ENCODE data around the gene DENND1A.

The DENND1A gene

DNA sequence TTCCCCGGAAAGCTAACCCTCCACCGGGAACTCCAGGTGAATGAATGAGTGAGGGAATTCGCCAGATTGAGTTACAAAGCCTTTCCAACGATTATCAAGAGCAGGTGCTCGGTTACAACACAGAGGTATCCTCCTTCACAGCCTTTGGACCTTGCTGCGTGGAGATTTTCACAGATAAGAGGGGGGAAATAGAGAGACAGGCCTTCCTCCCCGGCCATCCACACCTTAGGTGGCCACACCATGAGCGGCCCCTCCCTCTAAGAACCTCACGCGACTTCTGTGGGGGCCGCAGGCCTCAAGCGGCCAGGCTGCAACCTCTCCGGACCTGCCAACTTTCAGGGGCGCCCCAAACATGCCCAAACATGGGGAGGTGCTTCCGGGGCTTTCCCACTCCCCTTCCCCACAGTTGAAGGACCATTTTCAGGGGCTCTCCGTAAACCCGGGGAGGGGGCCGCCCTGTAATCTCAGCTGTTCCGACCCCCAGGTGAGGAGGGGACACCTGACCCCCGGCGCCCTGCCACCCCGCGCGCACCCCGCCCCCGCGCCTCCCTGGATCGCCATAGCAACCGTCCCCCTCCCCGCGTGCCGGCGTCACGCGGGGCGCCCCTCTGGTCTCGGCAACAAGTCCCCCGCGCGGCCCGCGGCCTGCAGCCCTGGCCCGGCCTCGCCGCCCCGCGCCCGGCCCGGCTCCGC, 603 bp downstream of the DENND1A start:
- no peaks in the 10 kb centered on the region for H3K27me3 ChIP-seq (ENCODE audit: control insufficient read depth, insufficient read depth, low read length)
- peaks cover 43% of the 10 kb centered on the region for H3K4me1 ChIP-seq (ENCODE audit: control insufficient read depth, insufficient read depth, low read length)
- peak overlapping the region; percentile 72 for H3K27ac ChIP-seq (ENCODE audit: low read depth, low read length)
- H3K9me3 ChIP-seq (ENCODE audit: control insufficient read depth, insufficient read depth, low read length): no peaks in the 10 kb centered on the region
- H3K9ac ChIP-seq (ENCODE audit: low read depth, low read length): 0 out of 2 replicates have a peak overlapping the region, but pooled peaks have one; percentile 16
- H3K36me3 ChIP-seq (ENCODE audit: control insufficient read depth, insufficient read depth, low read length): no peaks in the 10 kb centered on the region
- H3K4me3 ChIP-seq (ENCODE audit: low read depth, low read length): peak overlapping the region; percentile 79

DNA sequence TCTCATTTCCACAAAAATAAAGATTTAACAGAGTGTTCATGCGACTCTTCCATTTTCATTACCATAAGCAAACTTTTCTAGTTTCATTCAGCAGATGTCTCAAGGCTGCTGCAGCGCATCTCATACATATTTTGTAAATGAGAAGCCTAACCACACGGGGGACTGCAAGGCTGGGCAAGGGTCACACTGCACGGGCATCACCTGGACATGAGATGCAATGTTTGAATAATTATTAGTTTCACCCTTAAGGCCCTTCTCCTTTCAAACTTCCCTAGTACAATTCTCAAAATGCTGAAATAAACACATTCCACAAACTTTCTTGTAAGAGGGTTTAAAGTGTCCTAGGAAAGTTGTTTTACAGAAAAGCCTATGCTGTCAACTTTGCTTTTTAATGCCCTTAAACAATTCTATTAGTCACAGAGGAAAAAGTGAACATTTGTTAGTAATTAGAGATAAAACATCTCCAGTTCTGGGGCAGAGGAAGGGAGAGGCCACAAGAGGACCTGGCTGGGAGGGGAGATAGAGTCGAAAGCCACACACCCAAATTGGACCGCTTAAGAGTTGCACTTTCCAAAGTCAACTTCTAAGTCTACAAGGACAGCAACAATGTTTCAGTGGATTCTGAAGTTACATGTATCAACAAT, 1.3 kb downstream of the DENND1A start:
- Histone ChIP-seq H3K4me1 (ENCODE audit: control insufficient read depth, insufficient read depth, low read length) (peaks cover 43% of the 10 kb centered on the region), H3K9ac (ENCODE audit: low read depth, low read length) (0 out of 2 replicates have a peak overlapping the region, but pooled peaks have one; percentile 16), H3K27ac (ENCODE audit: low read depth, low read length) (peak overlapping the region; percentile 72)

DNA sequence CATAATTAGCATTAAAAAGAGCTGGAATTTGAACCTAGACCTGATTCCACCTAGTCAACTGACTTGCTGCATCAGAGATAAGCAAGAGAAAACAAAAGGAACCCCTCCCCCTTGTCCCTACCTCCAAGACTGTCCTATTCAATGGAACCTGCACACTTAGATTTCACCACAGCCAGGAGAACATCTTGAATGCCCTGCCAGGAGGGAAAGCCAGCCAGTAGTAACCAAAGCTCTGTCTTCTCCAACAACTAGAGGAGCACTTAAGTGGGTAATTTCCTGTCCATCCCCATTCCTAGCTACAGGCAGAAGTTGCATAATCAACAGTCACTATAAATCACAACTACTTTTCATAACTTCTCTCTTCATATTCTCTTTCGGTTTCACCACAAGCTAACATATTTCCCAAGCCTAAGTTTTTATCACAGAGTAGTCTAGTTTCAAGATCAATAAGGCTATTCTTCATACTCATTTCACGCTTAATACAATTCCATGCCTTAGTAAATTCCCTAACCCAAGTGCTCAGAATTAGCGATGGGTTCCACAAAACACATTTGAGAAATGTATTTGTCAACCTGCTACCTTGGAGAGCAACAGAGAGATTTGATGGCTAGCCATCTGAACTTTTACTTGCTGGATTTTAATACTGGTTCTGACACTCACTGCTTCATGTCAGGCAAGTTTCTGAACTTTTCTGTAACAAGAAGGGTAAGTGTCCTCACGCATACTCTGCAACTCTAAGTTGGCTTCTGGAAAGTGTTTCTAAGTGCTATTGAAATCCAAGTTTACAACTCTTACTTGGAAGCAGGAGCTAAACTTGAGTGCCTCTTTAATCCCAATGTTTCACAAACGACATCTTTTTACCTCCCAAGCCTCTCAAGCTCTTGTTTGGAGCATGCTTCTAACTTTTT, 2.0 kb downstream of the DENND1A start:
- Histone ChIP-seq H3K9ac (ENCODE audit: low read depth, low read length) (no peak overlapping the region), H3K36me3 (ENCODE audit: control insufficient read depth, insufficient read depth, low read length) (no peaks in the 10 kb centered on the region), H3K27me3 (ENCODE audit: control insufficient read depth, insufficient read depth, low read length) (no peaks in the 10 kb centered on the region), H3K9me3 (ENCODE audit: control insufficient read depth, insufficient read depth, low read length) (peaks cover 2% of the 10 kb centered on the region; the same call in 1 of the 2 replicates), H3K4me1 (ENCODE audit: control insufficient read depth, insufficient read depth, low read length) (peaks cover 43% of the 10 kb centered on the region), H3K27ac (ENCODE audit: low read depth, low read length) (no peak overlapping the region), H3K4me3 (ENCODE audit: low read depth, low read length) (peak overlapping the region; percentile 79)

More for the DNA sequence above, 1.3 kb downstream of the DENND1A start:
- peaks cover 2% of the 10 kb centered on the region; the same call in 1 of the 2 replicates for H3K9me3 ChIP-seq (ENCODE audit: control insufficient read depth, insufficient read depth, low read length)
- no peaks in the 10 kb centered on the region for H3K27me3 ChIP-seq (ENCODE audit: control insufficient read depth, insufficient read depth, low read length)
- H3K4me3 ChIP-seq (ENCODE audit: low read depth, low read length): peak overlapping the region; percentile 79
- no peaks in the 10 kb centered on the region for H3K36me3 ChIP-seq (ENCODE audit: control insufficient read depth, insufficient read depth, low read length)

DNA sequence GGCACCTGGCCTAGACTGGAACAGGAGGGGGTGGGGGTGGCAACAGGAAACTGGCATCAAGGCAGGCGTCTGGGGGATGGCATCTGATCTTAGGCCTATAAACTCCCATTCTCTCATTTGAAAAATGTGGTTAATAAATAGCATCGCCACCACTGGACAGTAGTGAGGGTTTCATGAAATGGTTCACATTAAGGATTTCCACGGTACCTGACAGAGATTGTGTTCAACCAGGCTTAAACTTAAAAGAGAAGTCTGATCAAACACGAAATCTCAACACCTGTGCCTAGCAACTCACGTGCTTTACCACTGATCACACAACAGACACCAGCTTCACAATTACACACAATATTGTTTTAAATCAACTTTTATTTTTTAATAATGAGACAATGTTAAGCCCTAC, 3.0 kb downstream of the DENND1A start:
- H3K27me3 ChIP-seq (ENCODE audit: control insufficient read depth, insufficient read depth, low read length): no peaks in the 10 kb centered on the region
- H3K9me3 ChIP-seq (ENCODE audit: control insufficient read depth, insufficient read depth, low read length): peaks cover 2% of the 10 kb centered on the region; the same call in 1 of the 2 replicates
- H3K27ac ChIP-seq (ENCODE audit: low read depth, low read length): no peak overlapping the region
- H3K36me3 ChIP-seq (ENCODE audit: control insufficient read depth, insufficient read depth, low read length): no peaks in the 10 kb centered on the region
- H3K4me3 ChIP-seq (ENCODE audit: low read depth, low read length): no peak overlapping the region
- no peak overlapping the region for H3K9ac ChIP-seq (ENCODE audit: low read depth, low read length)
- peaks cover 43% of the 10 kb centered on the region for H3K4me1 ChIP-seq (ENCODE audit: control insufficient read depth, insufficient read depth, low read length)

GRCh38 chr9:123925819-123926218, 4.1 kb downstream of the DENND1A start:
- peaks cover 43% of the 10 kb centered on the region for H3K4me1 ChIP-seq (ENCODE audit: control insufficient read depth, insufficient read depth, low read length)
- H3K27ac ChIP-seq (ENCODE audit: low read depth, low read length): peak overlapping the region; percentile 13

GRCh38 chr9:123925161-123925560, 4.8 kb downstream of the DENND1A start:
- H3K9ac ChIP-seq (ENCODE audit: low read depth, low read length): no peak overlapping the region
- H3K9me3 ChIP-seq (ENCODE audit: control insufficient read depth, insufficient read depth, low read length): peaks cover 2% of the 10 kb centered on the region; the same call in 1 of the 2 replicates
- peaks cover 40% of the 10 kb centered on the region for H3K4me1 ChIP-seq (ENCODE audit: control insufficient read depth, insufficient read depth, low read length)
- H3K27ac ChIP-seq (ENCODE audit: low read depth, low read length): peak overlapping the region; percentile 13
- no peaks in the 10 kb centered on the region for H3K36me3 ChIP-seq (ENCODE audit: control insufficient read depth, insufficient read depth, low read length)
- no peaks in the 10 kb centered on the region for H3K27me3 ChIP-seq (ENCODE audit: control insufficient read depth, insufficient read depth, low read length)
- H3K4me3 ChIP-seq (ENCODE audit: low read depth, low read length): no peak overlapping the region

More at GRCh38 chr9:123925819-123926218, 4.1 kb downstream of the DENND1A start:
- no peak overlapping the region for H3K4me3 ChIP-seq (ENCODE audit: low read depth, low read length)
- H3K9me3 ChIP-seq (ENCODE audit: control insufficient read depth, insufficient read depth, low read length): peaks cover 2% of the 10 kb centered on the region; the same call in 1 of the 2 replicates
- no peaks in the 10 kb centered on the region for H3K27me3 ChIP-seq (ENCODE audit: control insufficient read depth, insufficient read depth, low read length)
- no peaks in the 10 kb centered on the region for H3K36me3 ChIP-seq (ENCODE audit: control insufficient read depth, insufficient read depth, low read length)
- H3K9ac ChIP-seq (ENCODE audit: low read depth, low read length): no peak overlapping the region

DNA sequence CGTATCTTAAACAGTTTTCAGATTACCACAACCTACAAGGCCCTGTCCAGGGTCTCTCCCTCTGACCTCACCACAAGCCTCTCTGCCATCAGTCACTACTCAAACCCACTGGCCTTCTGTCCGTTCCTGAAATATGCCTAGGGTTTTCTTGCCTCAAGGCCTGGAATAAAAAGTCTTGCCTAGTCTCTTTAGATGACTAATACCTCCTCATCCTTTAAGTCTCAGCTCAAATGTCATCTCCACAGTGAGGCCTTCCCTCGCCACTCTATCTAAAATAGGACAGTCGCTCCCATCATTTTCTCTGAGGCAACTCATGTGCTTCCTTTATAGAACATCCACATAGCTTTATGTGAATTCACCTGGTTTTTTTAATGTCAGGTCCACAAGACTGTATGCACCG, 5.2 kb downstream of the DENND1A start:
- Histone ChIP-seq H3K9me3 (ENCODE audit: control insufficient read depth, insufficient read depth, low read length) (peaks cover 2% of the 10 kb centered on the region; the same call in 1 of the 2 replicates), H3K27me3 (ENCODE audit: control insufficient read depth, insufficient read depth, low read length) (no peaks in the 10 kb centered on the region), H3K27ac (ENCODE audit: low read depth, low read length) (no peak overlapping the region), H3K4me3 (ENCODE audit: low read depth, low read length) (no peak overlapping the region), H3K4me1 (ENCODE audit: control insufficient read depth, insufficient read depth, low read length) (peaks cover 40% of the 10 kb centered on the region), H3K36me3 (ENCODE audit: control insufficient read depth, insufficient read depth, low read length) (no peaks in the 10 kb centered on the region), H3K9ac (ENCODE audit: low read depth, low read length) (no peak overlapping the region)

DNA sequence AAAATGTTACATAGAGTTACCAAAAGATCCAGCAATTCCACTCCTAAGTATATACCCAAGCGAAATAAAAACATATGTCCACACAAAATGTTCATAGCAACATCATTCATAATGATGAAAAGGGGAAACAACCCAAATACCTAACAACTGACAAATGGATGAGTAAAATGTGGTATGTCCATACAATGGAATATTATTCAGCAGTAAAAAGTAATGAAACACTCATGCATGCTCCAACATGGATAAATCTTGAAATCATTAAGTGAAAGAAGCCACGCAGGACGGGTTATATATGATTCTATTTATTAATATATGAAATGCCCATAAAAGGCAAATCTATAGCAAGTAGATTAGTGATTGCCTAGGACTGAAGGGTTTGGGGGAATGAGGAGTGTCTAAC, 6.0 kb downstream of the DENND1A start:
- no peaks in the 10 kb centered on the region for H3K36me3 ChIP-seq (ENCODE audit: control insufficient read depth, insufficient read depth, low read length)
- H3K4me3 ChIP-seq (ENCODE audit: low read depth, low read length): no peak overlapping the region
- no peaks in the 10 kb centered on the region for H3K27me3 ChIP-seq (ENCODE audit: control insufficient read depth, insufficient read depth, low read length)
- H3K27ac ChIP-seq (ENCODE audit: low read depth, low read length): no peak overlapping the region
- no peak overlapping the region for H3K9ac ChIP-seq (ENCODE audit: low read depth, low read length)
- peaks cover 37% of the 10 kb centered on the region for H3K4me1 ChIP-seq (ENCODE audit: control insufficient read depth, insufficient read depth, low read length)
- H3K9me3 ChIP-seq (ENCODE audit: control insufficient read depth, insufficient read depth, low read length): peaks cover 2% of the 10 kb centered on the region; the same call in 1 of the 2 replicates

GRCh38 chr9:123923377-123923776, 6.5 kb downstream of the DENND1A start:
- peaks cover 32% of the 10 kb centered on the region for H3K4me1 ChIP-seq (ENCODE audit: control insufficient read depth, insufficient read depth, low read length)
- H3K27me3 ChIP-seq (ENCODE audit: control insufficient read depth, insufficient read depth, low read length): no peaks in the 10 kb centered on the region
- H3K36me3 ChIP-seq (ENCODE audit: control insufficient read depth, insufficient read depth, low read length): no peaks in the 10 kb centered on the region
- H3K27ac ChIP-seq (ENCODE audit: low read depth, low read length): no peak overlapping the region
- no peak overlapping the region for H3K9ac ChIP-seq (ENCODE audit: low read depth, low read length)
- no peak overlapping the region for H3K4me3 ChIP-seq (ENCODE audit: low read depth, low read length)
- H3K9me3 ChIP-seq (ENCODE audit: control insufficient read depth, insufficient read depth, low read length): peaks cover 2% of the 10 kb centered on the region; the same call in 1 of the 2 replicates

DNA sequence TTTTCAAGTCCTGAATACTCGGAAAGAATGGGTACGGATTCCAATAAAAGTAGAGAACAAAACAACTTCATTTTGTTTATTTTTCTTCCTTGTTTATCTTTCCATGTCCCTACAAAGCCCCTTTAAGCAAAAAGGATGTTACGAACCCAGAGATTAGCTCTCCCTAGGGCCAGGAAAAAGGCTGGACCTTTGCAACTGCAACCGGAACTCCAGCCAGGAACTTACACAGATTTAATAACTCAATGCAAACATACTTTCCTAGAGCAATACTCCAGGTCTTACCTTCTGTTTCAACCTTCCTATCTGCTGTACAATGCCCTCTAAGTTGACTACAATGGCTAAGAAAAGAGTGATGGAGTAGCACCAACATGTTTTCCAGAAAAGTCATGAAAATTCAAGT, 7.0 kb downstream of the DENND1A start:
- no peak overlapping the region for H3K4me3 ChIP-seq (ENCODE audit: low read depth, low read length)
- peaks cover 27% of the 10 kb centered on the region for H3K4me1 ChIP-seq (ENCODE audit: control insufficient read depth, insufficient read depth, low read length)
- H3K27ac ChIP-seq (ENCODE audit: low read depth, low read length): no peak overlapping the region
- no peaks in the 10 kb centered on the region for H3K27me3 ChIP-seq (ENCODE audit: control insufficient read depth, insufficient read depth, low read length)
- H3K9me3 ChIP-seq (ENCODE audit: control insufficient read depth, insufficient read depth, low read length): peaks cover 2% of the 10 kb centered on the region; the same call in 1 of the 2 replicates
- no peaks in the 10 kb centered on the region for H3K36me3 ChIP-seq (ENCODE audit: control insufficient read depth, insufficient read depth, low read length)
- no peak overlapping the region for H3K9ac ChIP-seq (ENCODE audit: low read depth, low read length)

All from HUES48 (cell line).